ENCODE results near the gene NRP1.
"Not testable (repeated sequence)": the region's sequence is repeated elsewhere in the genome, so short reads cannot be mapped to it uniquely, and the experiment has no call there.

The NRP1 gene

DNA sequence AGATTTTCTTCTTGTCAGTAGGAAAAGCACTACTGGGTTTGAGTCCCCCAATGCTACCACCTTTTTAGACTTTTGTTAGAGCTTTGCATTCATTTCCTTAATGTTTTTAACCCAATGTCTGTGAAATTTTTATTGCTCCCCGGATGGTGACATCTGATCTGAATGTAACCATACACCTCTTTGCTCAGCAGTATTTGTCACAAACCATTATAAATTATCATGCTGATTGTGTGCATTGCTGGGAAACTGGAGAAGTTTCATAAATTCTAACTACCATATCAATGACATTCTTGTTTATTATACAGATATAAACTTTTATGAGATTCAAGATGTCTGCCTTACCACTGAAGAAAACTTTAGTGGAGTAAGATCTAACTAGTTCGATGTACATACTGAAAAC, 8.5 kb downstream of the NRP1 start:
- DNase-seq (ENCODE audit: low read depth in 1 of 2, low spot score in 1 of 2) = no peak

- no peak for DNase-seq (ENCODE audit: low read depth in 1 of 2, low spot score in 1 of 2)
These were observed 10.7 kb downstream of the NRP1 start for GRCh38 chr10:33323721-33324120.

GRCh38 chr10:33321516-33321915, 13.0 kb downstream of the NRP1 start:
- DNase-seq (ENCODE audit: low read depth in 1 of 2, low spot score in 1 of 2) = no peak

GRCh38 chr10:33320288-33320687, 14.2 kb downstream of the NRP1 start:
- no peak for DNase-seq (ENCODE audit: low read depth in 1 of 2, low spot score in 1 of 2)

DNA sequence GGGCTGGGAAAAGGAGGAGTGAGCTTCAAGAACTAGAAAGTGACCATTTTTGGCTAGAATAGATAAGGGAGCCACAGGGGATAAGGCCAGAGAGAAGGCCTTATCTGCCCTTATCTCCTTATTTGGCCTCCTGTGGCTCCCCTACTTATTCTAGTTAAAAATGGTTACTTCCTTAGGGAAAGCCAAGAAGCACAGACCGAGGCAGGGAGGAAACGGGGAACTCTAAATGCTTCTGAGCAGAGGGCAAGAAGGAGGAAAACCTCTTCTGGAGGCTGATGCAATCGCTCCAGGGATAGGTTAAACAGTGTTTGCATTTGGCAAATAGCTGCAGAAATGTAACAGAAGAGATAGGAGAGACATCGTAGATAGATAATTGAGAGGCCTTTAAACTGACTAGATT, 18.6 kb downstream of the NRP1 start:
- no peak for DNase-seq (ENCODE audit: low read depth in 1 of 2, low spot score in 1 of 2)

- DNase-seq (ENCODE audit: low read depth in 1 of 2, low spot score in 1 of 2) = no peak
These were observed 19.5 kb downstream of the NRP1 start for GRCh38 chr10:33314811-33315561.

DNA sequence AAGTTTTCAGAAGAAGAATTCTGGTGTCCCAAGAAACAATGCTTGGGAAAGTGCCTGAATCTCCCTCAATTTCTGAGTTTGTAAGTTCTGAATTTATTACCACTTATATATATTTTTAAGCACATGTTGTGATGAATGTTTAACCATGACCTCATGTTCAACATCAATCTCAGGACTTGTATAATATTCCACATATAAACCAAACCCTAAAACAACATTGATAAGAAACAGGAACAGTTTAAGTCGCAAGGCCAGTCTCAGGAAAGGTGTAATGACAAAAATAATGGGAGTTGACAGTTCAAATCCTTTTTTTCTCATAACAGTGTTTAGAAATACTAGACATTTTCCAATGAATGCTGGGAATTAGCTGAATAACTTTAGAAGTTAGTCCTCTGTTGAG, 22.8 kb downstream of the NRP1 start:
- no peak for DNase-seq (ENCODE audit: low read depth in 1 of 2, low spot score in 1 of 2)

- DNase-seq (ENCODE audit: low read depth in 1 of 2, low spot score in 1 of 2) = no peak
These were observed 23.6 kb downstream of the NRP1 start for GRCh38 chr10:33310853-33311252.

DNA sequence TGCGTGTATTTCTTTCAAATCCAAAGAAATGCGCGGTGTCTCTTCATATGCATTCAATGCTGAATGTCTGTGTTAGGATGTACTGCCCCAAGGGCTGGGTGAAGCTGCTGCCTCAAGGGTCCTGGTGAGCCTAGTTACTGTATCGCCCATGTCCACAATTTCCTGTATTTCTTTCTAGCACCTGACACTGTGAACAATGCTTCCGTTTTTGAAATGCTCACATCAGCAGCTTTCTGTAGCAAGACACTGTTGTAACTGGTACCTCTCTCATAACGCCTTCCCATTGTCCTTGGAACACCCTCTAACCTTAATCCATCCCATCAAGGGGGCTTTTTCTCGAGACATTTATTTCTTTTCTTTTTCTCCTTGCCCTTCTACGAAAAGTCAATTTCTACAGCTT, 25.1 kb downstream of the NRP1 start:
- no peak for DNase-seq (ENCODE audit: low read depth in 1 of 2, low spot score in 1 of 2)

GRCh38 chr10:33307835-33308234, 26.6 kb downstream of the NRP1 start:
- DNase-seq (ENCODE audit: low read depth in 1 of 2, low spot score in 1 of 2) = no peak

DNA sequence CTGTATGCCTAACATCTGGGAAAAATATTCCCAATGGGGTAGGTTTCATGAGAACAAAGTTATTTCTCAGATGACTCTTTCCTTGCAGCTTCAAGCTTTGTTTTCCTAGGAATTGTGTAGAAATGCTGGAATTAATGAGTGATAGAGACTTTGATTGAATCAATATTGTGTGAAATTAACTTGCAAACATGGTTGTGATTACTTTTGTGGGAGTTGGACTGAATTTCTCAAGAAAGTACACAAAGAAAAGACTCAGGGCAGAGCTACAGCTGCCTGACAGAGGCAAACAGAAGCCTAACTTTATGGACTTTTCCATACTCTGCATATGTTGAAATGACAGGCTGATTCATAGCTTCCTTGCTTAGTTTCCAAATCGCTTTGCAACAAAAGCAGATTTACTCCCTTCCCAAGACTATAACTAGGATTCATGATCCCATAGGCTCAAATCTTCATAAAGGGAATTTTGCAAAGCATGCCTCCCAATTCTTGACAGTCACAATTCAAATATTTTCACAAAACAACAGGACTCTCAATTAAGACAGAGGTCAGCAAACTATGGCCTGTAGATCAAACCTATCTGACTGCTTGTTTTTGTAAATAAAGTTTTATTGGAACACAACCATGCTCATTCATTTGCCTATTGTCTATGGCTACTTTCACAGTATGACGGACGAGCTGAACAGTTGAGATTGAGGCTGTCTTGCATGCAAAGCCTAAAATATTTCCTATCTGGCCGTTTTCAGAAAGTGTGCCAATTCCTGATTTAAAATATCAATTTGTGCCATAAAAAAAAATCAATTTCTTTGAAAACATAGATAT, 27.6 kb downstream of the NRP1 start:
- no peak for DNase-seq (ENCODE audit: low read depth in 1 of 2, low spot score in 1 of 2)

DNA sequence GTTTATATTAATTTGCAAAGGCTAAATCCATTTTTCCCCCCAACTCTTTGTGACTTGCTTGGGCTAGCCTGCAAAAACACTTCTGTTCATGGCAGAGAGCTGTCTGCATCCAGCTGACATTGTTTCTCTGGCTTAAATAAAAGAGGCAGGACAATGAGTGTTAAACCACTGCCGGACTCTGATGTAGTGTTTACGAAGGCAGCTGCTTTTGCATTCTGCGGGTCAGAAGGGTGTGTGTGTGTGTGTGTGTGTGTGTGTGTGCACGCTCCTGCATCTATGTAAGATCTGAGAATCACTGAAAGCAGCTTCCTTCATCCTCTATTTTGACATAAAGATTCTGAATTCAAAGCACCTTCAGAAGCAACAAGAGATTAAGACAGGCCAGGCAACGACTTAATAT, 28.3 kb downstream of the NRP1 start:
- no peak for DNase-seq (ENCODE audit: low read depth in 1 of 2, low spot score in 1 of 2)

DNA sequence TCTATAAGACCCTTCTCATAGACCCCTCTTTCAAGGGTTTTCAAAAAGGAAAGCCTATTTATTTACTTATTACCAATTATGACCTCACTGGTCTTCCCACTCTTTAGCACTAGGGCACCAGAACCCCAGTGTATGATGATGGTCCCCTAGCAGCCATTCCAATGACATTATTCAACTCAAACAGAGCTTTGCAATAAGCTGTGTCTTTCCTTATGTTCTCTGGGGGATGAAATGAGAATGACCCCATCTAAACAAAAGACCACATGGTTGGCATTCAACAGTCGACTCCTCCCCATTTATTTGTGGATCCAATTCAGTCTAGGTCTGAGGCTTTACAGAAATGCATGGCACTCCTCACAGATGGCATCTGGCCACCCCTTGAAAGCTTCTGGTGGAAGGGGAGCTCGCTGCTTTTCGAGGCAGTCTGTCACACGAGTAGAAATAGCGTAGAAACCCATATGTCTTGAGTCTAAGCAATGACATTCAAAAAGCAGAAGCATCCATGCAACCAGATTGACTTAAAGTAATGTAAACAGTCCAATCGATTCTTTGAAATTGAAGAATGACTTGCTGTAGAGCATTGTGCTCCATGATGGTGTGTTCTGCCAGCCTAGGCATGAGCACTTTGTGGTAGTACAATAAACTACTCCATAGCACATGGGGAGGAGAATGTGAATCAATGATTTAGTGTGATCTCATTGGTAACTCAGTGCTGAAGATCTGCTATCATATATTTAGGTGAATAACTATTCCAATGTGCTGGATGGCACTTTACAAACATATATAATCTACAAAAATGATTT, 29.8 kb downstream of the NRP1 start:
- no peak for DNase-seq (ENCODE audit: low read depth in 1 of 2, low spot score in 1 of 2)

DNA sequence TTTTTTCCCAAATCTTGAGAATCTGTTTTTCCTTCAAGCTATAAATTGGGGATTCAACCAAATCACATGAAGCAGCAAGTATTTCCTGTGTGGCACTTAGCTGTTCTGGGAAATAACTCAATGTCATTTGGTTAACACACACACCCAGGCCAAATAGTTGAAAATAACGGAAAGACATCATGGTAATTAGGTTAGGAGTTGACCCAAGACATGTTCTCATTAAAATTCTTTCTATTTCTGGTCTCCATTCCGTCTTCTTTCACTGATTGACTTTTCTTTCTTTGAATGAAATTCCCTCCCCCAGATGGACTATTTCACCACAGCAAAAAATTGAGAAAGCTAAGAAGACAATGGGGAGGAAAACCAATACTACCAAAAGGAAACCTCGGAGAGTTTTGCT, 30.5 kb downstream of the NRP1 start:
- no peak for DNase-seq (ENCODE audit: low read depth in 1 of 2, low spot score in 1 of 2)

DNA sequence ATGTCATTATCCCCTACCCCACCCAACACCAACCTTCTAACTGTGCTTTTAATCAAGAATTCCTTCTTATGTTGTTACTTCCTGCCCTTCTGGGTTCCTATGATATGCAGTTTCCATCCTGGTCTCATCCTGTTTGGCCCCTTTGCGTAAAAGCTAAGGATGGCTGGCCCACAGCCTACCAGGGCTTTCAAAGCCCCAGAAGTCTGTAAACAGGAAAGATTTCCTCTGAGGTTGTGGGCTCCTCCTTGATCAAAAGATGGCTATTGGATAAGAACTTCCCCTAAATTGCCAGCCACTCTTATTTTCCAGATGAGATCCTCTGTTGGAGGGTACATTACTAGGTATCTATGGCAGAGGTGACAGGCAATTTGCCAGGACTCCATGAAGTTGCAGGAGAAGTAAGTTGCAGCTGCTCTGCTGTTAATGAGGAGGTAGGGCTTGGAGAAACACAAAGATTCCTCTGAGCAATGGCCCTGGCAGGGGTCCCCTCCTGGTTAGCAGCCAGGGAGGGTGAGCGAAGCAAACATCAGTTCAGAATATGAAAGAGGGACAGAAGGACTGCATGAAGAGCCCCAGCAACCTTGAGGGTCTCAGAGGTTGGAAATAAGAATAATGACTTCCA, 32.1 kb downstream of the NRP1 start:
- DNase-seq (ENCODE audit: low read depth in 1 of 2, low spot score in 1 of 2) = no peak

GRCh38 chr10:33301097-33301789, 33.2 kb downstream of the NRP1 start:
- no peak for DNase-seq (ENCODE audit: low read depth in 1 of 2, low spot score in 1 of 2)

DNA sequence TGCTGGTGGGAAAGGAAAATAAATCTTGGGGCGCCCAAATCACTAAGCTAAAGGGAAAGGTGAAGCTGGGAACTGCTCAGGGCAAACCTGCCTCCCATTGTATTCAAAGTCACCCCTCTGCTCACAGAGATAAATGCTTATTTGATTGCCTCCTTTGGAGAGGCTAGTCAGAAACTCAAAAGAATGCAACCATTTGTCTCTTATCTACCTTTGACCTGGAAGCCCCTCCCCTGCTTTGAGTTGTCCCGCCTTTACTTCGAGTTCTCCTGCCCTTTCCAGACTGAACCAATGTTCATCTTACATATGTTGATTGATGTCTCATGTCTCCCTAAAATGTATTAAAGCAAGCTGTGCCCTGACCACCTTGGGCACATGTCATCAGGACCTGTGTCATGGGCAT, 33.9 kb downstream of the NRP1 start:
- DNase-seq (ENCODE audit: low read depth in 1 of 2, low spot score in 1 of 2) = not testable (repeated sequence)

- DNase-seq (ENCODE audit: low read depth in 1 of 2, low spot score in 1 of 2) = no peak
These were observed 35.6 kb downstream of the NRP1 start for GRCh38 chr10:33298893-33299292.

GRCh38 chr10:33298110-33298509, 36.4 kb downstream of the NRP1 start:
- no peak for DNase-seq (ENCODE audit: low read depth in 1 of 2, low spot score in 1 of 2)

DNA sequence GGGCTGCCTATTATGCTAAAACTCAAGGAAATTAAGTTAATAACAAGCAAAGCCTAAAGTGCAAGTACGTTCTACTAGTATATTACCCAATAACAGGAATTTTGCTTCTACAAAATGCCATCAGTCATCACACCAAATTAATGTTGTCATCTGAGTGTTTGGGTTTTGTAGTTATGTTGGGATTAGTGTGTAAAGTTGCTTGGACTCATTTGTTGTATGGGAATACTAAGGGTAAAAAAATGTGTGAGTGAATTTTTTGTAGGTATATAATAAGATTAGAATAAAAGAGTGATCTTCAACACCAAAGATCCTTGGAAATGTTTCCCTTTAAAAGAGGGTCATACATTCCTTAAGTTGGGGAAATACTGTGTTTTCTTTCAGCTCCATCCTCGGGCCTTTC, 38.6 kb downstream of the NRP1 start:
- DNase-seq (ENCODE audit: low read depth in 1 of 2, low spot score in 1 of 2) = no peak
